Cardiac ventricle fibroblast (primary cell): ENCODE data around the gene MSI2. TPM values are rescaled to one million over a fixed set of nuclear protein-coding genes. Genes with fewer than 3 reads are reported as not detected.

Source experiments
- total RNA-seq: library from RNA; depleted of rRNA; stranded (reverse); fragments of >200 nt; gene quantifications from 2 replicates; pipeline ENCODE4 v1.2.3, GENCODE V29; 2015

The MSI2 gene
- total RNA-seq = 12.4 and 15.7 TPM in 2 replicates

GRCh38 chr17:57255776-57256681 lies at the start of gene MSI2:
TSS of gene MSI2 (plus strand) at chr17:57256523. CDS start at chr17:57256743, 220 bp downstream.

Other genes starting within 250 kb of the MSI2 start
- gene AKAP1, start 171.3 kb upstream of the MSI2 start, total RNA-seq = 8.8 and 12.9 TPM in 2 replicates